ENCODE measurements around the gene TTF2. TPM values are rescaled to one million over a fixed set of nuclear protein-coding genes. Genes with fewer than 3 reads are reported as not detected.
"Not testable (repeated sequence)": the region's sequence is repeated elsewhere in the genome, so short reads cannot be mapped to it uniquely, and the experiment has no call there.

The TTF2 gene
- total RNA-seq, 4 donors from 2014 or later = 9.7 to 15.2 (median 12.2) TPM

GRCh38 chr1:117116784-117117130 lies 56.6 kb downstream of the TTF2 start:
- TF ChIP-seq CTCF (IDR thresholded peaks at IDR 0.05 in 4 of 5, conservative IDR thresholded peaks at IDR 0.05 in 1 of 5) (no peak), POLR2A (IDR thresholded peaks at IDR 0.05) (no peak)
- intact Hi-C loops (cut with DNase I; ENCODE audit: low total_unique reads) (no loop called here), in situ Hi-C loops (cut with MboI; ENCODE audit: low sequenced_read_pairs in 4 of 4) (no loop called here)
- Histone ChIP-seq H3K4me3 (no peak overlapping the region), H3K36me3 (peaks cover 0 to 39% of the 10 kb centered on the region in 2 donors), H3K27ac (peak overlapping the region; percentile 87 to 97 (median 92)), H3K27me3 (no peaks in the 10 kb centered on the region), H3K9me3 (no peaks in the 10 kb centered on the region), H3K4me1 (peaks cover 43 to 57% of the 10 kb centered on the region in 2 donors)
- DNase-seq (no peak), ATAC-seq (no peak)

- TF ChIP-seq POLR2A (IDR thresholded peaks at IDR 0.05) = no peak
- no peak for TF ChIP-seq CTCF (IDR thresholded peaks at IDR 0.05 in 4 of 5, conservative IDR thresholded peaks at IDR 0.05 in 1 of 5)
- H3K27ac ChIP-seq = peak overlapping the region; percentile 87 to 97 (median 92)
- peaks cover 47 to 61% of the 10 kb centered on the region in 2 donors for H3K4me1 ChIP-seq
- in situ Hi-C loops (cut with MboI; ENCODE audit: low sequenced_read_pairs in 4 of 4) (no loop called here), intact Hi-C loops (cut with DNase I; ENCODE audit: low total_unique reads) (no loop called here)
- no peak for DNase-seq
- peaks cover 0 to 32% of the 10 kb centered on the region in 2 donors for H3K36me3 ChIP-seq
- no peaks in the 10 kb centered on the region for H3K27me3 ChIP-seq
- peak overlapping the region in 3 of 4 donors; percentile 1 to 20 (median 20) for H3K4me3 ChIP-seq
- no peaks in the 10 kb centered on the region for H3K9me3 ChIP-seq
- no peak for ATAC-seq
These were observed 57.6 kb downstream of the TTF2 start for GRCh38 chr1:117117697-117118096.

- TF ChIP-seq POLR2A (IDR thresholded peaks at IDR 0.05) = no peak
- TF ChIP-seq CTCF (IDR thresholded peaks at IDR 0.05 in 4 of 5, conservative IDR thresholded peaks at IDR 0.05 in 1 of 5) = no peak
- in situ Hi-C loops (cut with MboI; ENCODE audit: low sequenced_read_pairs in 4 of 4) = no loop called here
- Histone ChIP-seq H3K36me3 (peaks cover 0 to 27% of the 10 kb centered on the region in 2 donors), H3K9me3 (no peaks in the 10 kb centered on the region), H3K27ac (peak overlapping the region; percentile 87 to 97 (median 92)), H3K4me3 (peak overlapping the region in 1 of 4 donors; percentile 20), H3K27me3 (no peaks in the 10 kb centered on the region), H3K4me1 (peaks cover 51 to 66% of the 10 kb centered on the region in 2 donors)
- intact Hi-C loops (cut with DNase I; ENCODE audit: low total_unique reads) = no loop called here
- ATAC-seq (no peak), DNase-seq (no peak)
These were observed 58.0 kb downstream of the TTF2 start for GRCh38 chr1:117118137-117118536.

GRCh38 chr1:117119144-117119543 lies 59.0 kb downstream of the TTF2 start:
- Histone ChIP-seq H3K27ac (peak overlapping the region; percentile 87 to 97 (median 92)), H3K4me1 (peaks cover 54 to 73% of the 10 kb centered on the region in 2 donors), H3K36me3 (peaks cover 0 to 17% of the 10 kb centered on the region in 2 donors)
- in situ Hi-C loops (cut with MboI; ENCODE audit: low sequenced_read_pairs in 4 of 4); intact Hi-C loops (cut with DNase I; ENCODE audit: low total_unique reads); H3K4me3 ChIP-seq; DNase-seq; H3K9me3 ChIP-seq; H3K27me3 ChIP-seq; ATAC-seq: not testable (repeated sequence)

- H3K36me3 ChIP-seq = peaks cover 0 to under 1% of the 10 kb centered on the region in 2 donors
- in situ Hi-C loops (cut with MboI; ENCODE audit: low sequenced_read_pairs in 4 of 4) = no loop called here
- DNase-seq = peak; percentile 14 to 18
- H3K4me3 ChIP-seq = peak overlapping the region; percentile 60 to 85 (median 80)
- H3K4me1 ChIP-seq = peaks cover 58 to 70% of the 10 kb centered on the region in 2 donors
- peak overlapping the region; percentile 87 to 97 (median 92) for H3K27ac ChIP-seq
- ATAC-seq = peak; percentile 11 to 32
- H3K9me3 ChIP-seq = no peaks in the 10 kb centered on the region
- intact Hi-C loops (cut with DNase I; ENCODE audit: low total_unique reads) = loop anchor here (1.0 to 10.0 kb wide), 5 partner anchors 21 to 746 kb away; partner anchors contain the start of gene ATP1A1
- TF ChIP-seq CTCF (IDR thresholded peaks at IDR 0.05 in 4 of 5, conservative IDR thresholded peaks at IDR 0.05 in 1 of 5) (no peak), POLR2A (IDR thresholded peaks at IDR 0.05) (no peak)
- H3K27me3 ChIP-seq = no peaks in the 10 kb centered on the region
These were observed 60.9 kb downstream of the TTF2 start for GRCh38 chr1:117120774-117121588.
